GM20000 (cell line): ENCODE data around the gene HOXD10.

Source experiments
- DNase-seq: peaks from one replicate; pipeline ENCODE4 v3.0.0; 2012; ENCODE audit warnings: low spot score
- TF ChIP-seq, protein P1 (sequence below): IDR thresholded peaks from 2 replicates; pipeline ENCODE4 v1.5.1; 2012; ENCODE audit warnings: mild to moderate bottlenecking, control low read depth; ENCODE audit errors: extremely low read depth, missing control alignments

The HOXD10 gene

DNA sequence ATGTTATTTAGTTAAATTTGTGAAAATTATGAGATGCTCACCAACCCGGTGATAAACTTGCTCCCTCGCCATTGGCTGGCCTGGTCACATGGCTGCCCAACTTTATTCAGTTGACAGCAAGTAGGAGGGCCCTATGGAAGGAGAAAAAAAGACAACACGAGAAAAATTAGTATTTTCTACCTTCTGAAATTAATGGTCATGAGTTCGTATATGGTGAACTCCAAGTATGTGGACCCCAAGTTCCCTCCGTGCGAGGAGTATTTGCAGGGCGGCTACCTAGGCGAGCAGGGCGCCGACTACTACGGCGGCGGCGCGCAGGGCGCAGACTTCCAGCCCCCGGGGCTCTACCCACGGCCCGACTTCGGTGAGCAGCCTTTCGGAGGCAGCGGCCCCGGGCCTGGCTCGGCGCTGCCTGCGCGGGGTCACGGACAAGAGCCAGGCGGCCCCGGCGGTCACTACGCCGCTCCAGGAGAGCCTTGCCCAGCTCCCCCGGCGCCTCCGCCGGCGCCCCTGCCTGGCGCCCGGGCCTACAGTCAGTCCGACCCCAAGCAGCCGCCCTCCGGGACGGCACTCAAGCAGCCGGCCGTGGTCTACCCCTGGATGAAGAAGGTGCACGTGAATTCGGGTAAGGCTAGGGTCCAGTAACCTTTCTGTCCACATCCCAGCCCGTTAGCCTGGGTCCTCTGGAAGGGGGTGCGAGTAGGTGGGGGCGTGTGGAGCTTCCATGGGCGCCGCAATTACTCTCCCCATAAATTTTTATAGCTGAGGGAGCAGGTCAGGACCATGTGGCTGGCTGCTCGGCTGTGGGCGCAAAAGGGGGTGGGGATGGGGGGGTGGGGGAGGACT, 35.1 kb downstream of the HOXD10 start, which contains the start of gene HOXD4:
Gene HOXD4 (plus strand): TSS at position 109 of the 846 bp plus-strand sequence. CDS start 84 bp downstream, at position 193.
- no peak for DNase-seq
- TF ChIP-seq, protein P1, sequence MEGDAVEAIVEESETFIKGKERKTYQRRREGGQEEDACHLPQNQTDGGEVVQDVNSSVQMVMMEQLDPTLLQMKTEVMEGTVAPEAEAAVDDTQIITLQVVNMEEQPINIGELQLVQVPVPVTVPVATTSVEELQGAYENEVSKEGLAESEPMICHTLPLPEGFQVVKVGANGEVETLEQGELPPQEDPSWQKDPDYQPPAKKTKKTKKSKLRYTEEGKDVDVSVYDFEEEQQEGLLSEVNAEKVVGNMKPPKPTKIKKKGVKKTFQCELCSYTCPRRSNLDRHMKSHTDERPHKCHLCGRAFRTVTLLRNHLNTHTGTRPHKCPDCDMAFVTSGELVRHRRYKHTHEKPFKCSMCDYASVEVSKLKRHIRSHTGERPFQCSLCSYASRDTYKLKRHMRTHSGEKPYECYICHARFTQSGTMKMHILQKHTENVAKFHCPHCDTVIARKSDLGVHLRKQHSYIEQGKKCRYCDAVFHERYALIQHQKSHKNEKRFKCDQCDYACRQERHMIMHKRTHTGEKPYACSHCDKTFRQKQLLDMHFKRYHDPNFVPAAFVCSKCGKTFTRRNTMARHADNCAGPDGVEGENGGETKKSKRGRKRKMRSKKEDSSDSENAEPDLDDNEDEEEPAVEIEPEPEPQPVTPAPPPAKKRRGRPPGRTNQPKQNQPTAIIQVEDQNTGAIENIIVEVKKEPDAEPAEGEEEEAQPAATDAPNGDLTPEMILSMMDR = no peak

DNA sequence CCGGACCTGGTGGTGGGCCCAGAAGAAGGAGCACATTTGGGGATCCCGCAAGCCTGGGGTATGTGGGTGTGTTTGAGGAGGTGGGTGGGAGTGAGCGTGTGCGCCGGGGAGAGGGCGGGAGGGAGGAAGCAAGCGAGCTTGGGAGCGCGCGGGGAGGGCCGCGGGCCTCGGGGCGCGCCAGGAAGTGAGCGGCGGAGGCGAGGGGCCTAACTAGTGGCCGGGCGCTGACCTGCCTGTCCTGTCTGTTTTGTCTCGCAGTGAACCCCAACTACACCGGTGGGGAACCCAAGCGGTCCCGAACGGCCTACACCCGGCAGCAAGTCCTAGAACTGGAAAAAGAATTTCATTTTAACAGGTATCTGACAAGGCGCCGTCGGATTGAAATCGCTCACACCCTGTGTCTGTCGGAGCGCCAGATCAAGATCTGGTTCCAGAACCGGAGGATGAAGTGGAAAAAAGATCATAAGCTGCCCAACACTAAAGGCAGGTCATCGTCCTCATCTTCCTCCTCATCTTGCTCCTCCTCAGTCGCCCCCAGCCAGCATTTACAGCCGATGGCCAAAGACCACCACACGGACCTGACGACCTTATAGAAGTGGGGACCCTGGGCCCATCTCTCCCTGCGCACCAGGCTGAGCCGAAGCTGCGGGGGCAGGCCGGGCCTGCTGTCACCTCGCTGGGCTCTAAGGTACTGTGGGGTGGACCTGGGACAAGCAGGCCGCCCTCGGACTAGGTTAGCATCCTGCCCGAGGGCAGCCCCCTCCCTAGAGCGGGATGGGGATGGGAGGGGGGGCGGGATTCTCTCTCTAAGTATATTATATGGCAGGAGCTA, 36.0 kb downstream of the HOXD10 start:
- DNase-seq = no peak
- TF ChIP-seq, protein P1 = no peak

DNA sequence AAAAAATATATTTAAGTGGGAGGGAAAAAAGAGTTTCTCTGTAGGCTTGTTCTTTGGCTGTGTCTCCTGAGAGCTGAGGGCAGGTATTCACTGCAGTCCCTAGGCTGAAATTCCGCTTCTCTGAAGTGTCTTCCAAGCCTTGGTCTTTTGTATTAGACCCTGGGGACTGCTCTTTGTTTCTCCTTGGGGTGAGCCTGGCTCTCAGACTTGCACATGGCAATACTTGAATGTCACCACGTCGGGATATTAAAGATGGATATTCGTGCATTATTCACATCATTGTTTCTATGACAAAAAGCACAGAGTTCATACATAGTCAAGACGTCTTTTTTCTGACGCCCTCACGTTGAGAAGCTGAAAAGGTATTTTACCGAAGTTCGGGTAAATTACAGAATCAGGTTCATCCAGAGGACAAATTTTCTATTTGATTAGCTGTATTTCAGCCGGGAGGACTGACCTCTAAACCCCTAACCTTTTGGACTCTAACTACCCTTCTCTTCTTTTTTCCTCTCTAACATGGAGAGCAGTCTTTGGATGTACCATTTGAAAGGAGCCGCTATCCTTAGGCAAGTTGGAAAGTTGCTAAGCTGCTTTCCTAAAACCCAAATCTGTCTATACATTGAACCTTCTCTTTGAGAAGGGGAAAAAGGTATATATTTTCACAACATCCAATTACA, 38.1 kb downstream of the HOXD10 start:
- TF ChIP-seq, protein P1 = no peak
- DNase-seq = no peak

DNA sequence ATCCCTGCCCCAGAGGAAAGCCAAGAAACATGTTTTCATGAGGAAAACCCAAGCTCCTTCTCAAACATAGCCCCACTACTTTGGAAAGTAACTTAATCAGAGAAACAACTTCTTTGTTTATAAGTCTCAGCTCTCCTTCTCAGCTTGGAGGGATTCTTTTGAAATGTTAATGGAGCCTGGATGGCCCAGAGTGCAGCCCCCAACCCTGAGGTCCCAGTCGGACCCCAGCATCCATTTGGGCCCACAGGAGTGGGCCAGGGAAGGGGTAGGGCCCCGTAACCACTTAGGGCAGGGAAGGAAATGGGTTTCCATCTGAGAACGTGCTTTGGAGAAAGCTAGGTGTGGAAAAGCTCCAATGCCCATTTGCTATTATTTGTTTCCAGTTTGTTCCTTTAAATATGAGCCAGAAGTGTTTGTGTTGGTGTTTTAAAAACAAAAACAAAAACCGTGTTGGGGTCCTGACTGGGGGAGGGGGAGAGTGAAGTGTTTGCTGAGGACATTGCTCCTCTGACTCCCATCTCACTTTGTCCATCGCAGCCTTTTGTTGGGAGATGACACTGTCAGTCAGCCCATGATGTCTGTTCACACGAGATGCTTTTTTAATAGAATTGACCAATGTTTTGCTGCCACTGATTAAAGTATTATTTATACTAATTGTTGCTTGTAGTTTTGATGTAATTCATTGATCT, 38.9 kb downstream of the HOXD10 start:
- DNase-seq = no peak
- TF ChIP-seq, protein P1 = no peak

GRCh38 chr2:176156301-176156806, 39.8 kb downstream of the HOXD10 start:
- TF ChIP-seq, protein P1 = no peak
- no peak for DNase-seq

DNA sequence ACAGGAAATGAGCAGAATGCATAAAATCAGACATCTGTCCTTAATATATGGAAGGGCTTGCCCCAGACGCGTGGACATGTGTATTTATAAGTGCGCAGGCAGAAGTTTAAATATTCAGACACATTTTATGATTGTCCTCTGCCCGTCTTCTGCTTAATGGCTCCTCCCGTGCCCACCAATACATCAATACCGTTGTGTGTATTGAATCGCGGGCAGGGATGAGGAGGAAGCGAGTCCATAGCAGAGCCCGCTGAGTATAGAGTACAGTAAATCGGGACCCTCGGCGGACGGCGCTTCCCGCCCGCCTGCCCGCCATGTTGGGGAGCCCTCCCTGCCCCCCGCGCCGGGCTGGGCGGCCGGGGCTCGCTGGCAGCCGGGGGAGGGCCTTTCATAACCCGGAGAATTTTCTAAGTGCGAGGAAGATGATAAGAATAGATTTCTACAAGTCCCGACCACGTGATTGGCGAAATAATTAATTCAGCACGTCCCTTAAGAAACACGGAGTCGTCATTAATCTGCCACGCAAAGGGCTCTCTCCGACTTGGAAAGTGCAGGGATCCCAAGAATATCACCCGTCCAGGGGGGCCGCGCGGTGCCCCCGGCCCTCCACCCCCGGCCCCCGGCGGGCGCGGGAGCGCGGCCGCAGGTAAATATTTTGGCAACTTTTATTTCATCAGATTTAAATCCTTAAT, 40.4 kb downstream of the HOXD10 start, which contains the start of gene HOXD3:
Gene HOXD3 (plus strand): TSS at position 501 of the 692 bp plus-strand sequence. CDS start 11,808 bp downstream, outside the sequence.
- no peak for DNase-seq
- TF ChIP-seq, protein P1 = no peak
